Colonic mucosa (tissue), 4 donors: ENCODE measurements around the gene SIM1. TPM values are rescaled to one million over a fixed set of nuclear protein-coding genes. Genes with fewer than 3 reads are reported as not detected.

ENCODE experiments used
- DNase-seq: peaks from one replicate; pipeline ENCODE4 v3.0.0-alpha.2; 2020
- H3K27ac ChIP-seq: fragments of 200-600 bp; one replicate; pipeline ENCODE4 v1.8.0; 2021
- H3K27me3 ChIP-seq: fragments of 200-600 bp; one replicate; pipeline ENCODE4 v1.8.0; 2021
- H3K36me3 ChIP-seq: fragments of 200-600 bp; one replicate; pipeline ENCODE4 v1.8.0; 2021
- H3K4me1 ChIP-seq: fragments of 200-600 bp; one replicate; pipeline ENCODE4 v1.8.0; 2021; ENCODE audit warnings: mild to moderate bottlenecking
- H3K4me3 ChIP-seq: fragments of 200-600 bp; one replicate; pipeline ENCODE4 v1.8.0; 2021
- H3K9ac ChIP-seq, 2 donors: one replicate each; pipeline ENCODE4 v1.7.0; 2013; ENCODE audit warnings: control low read depth in 2 of 2, low read depth in 2 of 2, low read length in 2 of 2
- H3K9me3 ChIP-seq: fragments of 200-600 bp; one replicate; pipeline ENCODE4 v1.8.0; 2021
- intact Hi-C: fragments of 100-400 bp; cut with DNase I; formaldehyde crosslinking; loops from one replicate; pipeline ENCODE4 v1.14.1; 2022
- total RNA-seq, 2 donors: library from RNA; stranded (reverse); fragmentation: NEBNext Ultra II Directional in 1 of 2; extraction: Animal tissue kit (Norgen Biotek cat#: 25700) in 1 of 2; gene quantifications; one replicate each; pipeline ENCODE4 v1.2.1, GENCODE V29; 2021
- TF ChIP-seq, protein P1 (sequence below): fragments of 200-600 bp; IDR thresholded peaks from one replicate; pipeline ENCODE4 v1.8.0; 2022; ENCODE audit warnings: antibody characterized with exemption, mild to moderate bottlenecking
- donor health status: healthy.
- donor health status: DM: no; HTN: no; CAD: no.
- donor health status: DM: no; HTN: no; CAD: no.

The SIM1 gene
- total RNA-seq, 2 donors from 2014 or later, result 0.16 TPM; not detected in 1

DNA sequence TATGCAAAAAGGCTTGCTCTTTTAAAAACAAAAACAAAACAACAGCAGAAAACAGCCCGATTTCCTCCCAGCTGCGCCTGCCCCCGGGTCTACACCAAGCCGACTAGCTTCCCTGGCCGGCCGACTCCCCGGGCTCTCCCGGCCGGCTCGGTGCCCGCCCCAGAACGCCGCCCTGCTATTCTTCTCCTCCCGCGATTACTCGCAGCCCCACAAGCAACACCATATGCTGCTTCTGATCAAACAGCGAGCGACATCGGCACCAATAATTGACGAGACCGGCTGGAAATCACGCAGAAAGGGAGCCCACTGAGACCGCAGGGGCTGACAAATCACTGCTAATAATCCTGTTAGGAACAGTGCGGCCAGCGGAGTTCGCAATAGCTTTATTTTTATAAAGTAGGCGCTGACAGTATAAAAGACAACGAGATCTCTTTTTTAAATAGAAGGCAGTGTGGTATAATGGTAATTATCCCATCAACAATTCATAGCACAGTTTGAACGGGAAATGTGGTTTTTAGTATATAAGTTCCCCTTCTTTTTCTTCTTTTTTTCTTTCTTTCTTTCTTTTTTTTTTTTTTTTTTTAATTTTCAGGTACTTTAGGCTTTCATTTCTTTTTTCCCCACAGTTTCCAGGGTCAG lies 3.3 kb downstream of the SIM1 start:
- H3K9me3 ChIP-seq, result no peaks in the 10 kb centered on the region
- TF ChIP-seq, protein P1, sequence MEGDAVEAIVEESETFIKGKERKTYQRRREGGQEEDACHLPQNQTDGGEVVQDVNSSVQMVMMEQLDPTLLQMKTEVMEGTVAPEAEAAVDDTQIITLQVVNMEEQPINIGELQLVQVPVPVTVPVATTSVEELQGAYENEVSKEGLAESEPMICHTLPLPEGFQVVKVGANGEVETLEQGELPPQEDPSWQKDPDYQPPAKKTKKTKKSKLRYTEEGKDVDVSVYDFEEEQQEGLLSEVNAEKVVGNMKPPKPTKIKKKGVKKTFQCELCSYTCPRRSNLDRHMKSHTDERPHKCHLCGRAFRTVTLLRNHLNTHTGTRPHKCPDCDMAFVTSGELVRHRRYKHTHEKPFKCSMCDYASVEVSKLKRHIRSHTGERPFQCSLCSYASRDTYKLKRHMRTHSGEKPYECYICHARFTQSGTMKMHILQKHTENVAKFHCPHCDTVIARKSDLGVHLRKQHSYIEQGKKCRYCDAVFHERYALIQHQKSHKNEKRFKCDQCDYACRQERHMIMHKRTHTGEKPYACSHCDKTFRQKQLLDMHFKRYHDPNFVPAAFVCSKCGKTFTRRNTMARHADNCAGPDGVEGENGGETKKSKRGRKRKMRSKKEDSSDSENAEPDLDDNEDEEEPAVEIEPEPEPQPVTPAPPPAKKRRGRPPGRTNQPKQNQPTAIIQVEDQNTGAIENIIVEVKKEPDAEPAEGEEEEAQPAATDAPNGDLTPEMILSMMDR, result no peak

DNA sequence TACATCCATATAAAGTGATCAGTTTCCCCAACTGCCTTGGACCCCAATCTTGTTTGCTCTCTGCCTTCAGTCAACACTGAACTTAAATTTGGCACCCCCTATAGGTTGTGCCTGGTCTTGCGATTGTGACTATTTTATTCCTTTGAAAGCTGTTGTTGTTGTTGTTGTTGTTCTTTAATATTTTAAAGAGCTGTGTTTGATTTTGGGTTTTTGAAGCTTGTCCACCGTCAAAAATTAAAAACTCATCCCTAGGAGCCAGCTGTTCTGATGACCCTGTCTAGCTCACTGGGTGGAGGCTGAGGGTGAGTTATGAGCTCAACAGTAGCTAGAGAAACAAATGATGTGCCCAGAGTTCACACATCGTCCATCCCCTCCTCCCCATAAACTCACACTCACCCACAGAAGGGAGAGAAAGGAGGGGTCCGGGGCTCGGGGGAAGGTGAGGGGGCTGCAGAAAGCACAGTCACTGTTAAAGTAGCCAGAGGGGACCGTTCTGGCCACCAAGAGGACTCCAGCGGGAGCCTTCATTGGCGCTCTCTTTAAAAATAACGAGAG lies 4.0 kb downstream of the SIM1 start:
- no peak for DNase-seq
- TF ChIP-seq, protein P1, result no peak

More for the DNA sequence above, 3.3 kb downstream of the SIM1 start:
- DNase-seq, result no peak
- Histone ChIP-seq H3K27ac (no peak overlapping the region), H3K9ac (no peak overlapping the region), H3K4me1 (peaks cover 4% of the 10 kb centered on the region), H3K4me3 (no peak overlapping the region), H3K27me3 (peaks cover 98% of the 10 kb centered on the region), H3K36me3 (no peaks in the 10 kb centered on the region)
- intact Hi-C loops, result no loop called here

DNA sequence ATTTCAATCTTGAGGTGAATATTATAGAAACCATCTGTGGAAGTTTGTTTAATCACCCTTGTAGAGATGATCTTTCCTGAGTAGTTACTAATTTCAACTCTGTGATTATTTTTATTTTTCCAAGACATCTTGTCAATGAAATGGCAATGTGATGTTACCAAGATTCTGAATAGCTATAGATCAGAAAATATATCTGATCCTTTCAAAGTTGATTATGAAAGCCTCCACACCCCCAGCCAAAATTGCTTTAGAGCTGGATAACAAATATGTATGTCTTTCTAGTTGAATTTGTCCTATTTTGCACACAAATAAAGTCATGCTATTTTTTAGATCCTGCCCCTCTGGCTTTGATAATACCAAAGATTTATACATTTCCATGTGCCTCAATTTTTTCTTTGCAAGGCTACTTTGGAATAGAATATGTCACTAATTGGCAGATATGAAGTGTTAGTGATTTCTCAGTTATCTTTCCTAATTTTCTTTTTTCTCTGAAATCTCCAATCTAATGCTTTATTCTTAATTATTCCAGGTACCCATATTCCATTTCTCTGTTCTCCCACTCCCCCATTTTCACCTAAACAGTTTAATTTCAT lies 5.0 kb downstream of the SIM1 start:
- Histone ChIP-seq H3K4me3 (no peak overlapping the region), H3K9me3 (no peaks in the 10 kb centered on the region), H3K9ac (no peak overlapping the region), H3K27ac (no peak overlapping the region), H3K4me1 (peaks cover 1% of the 10 kb centered on the region), H3K27me3 (peaks cover 97% of the 10 kb centered on the region), H3K36me3 (no peaks in the 10 kb centered on the region)
- intact Hi-C loops, result no loop called here
- TF ChIP-seq, protein P1, result no peak
- no peak for DNase-seq

More for the DNA sequence above, 4.0 kb downstream of the SIM1 start:
- Histone ChIP-seq H3K4me1 (peaks cover 4% of the 10 kb centered on the region), H3K27ac (no peak overlapping the region), H3K9me3 (no peaks in the 10 kb centered on the region), H3K36me3 (no peaks in the 10 kb centered on the region), H3K27me3 (peaks cover 97% of the 10 kb centered on the region), H3K4me3 (no peak overlapping the region), H3K9ac (no peak overlapping the region)
- intact Hi-C loops, result no loop called here

DNA sequence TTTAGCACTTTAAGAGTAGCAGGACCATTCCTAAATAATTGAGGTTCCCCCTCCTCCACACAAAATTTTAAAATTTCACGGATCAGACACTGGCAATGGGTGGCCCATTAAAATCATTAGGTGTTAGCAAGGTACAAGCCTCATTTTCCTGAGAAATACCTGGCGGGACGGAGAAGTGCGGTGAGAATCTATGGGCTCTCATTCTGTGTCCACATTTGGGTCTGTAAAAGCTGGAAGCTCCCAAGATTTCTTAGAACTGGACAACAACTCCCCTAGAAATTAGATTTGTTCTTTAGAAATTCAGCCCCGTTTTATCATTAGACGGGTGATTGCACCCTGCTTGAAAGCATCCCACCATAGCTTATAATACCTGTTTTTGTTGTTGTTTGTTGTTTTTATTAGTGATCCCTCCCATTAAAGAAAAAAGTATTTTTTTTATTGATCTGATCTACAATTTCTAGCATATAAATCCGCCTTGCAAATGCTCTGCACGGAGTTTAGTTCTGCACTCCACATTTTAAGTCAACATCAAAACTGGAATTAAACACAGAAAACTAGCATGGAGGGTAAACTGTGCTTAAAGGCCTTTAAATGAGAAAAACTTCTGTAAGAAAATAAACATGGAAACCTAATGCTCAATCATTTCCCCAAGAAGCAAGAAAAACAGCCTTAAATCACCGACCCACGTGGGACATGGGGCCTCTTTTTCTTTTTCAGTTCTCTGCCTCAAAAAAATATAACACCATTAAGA lies 5.7 kb downstream of the SIM1 start:
- H3K9me3 ChIP-seq, result no peaks in the 10 kb centered on the region
- no peak overlapping the region for H3K9ac ChIP-seq
- no peak overlapping the region for H3K27ac ChIP-seq
- intact Hi-C loops, result no loop called here
- no peaks in the 10 kb centered on the region for H3K4me1 ChIP-seq
- H3K36me3 ChIP-seq, result no peaks in the 10 kb centered on the region
- no peak overlapping the region for H3K4me3 ChIP-seq
- DNase-seq, result no peak
- TF ChIP-seq, protein P1, result no peak
- H3K27me3 ChIP-seq, result peaks cover 96% of the 10 kb centered on the region

DNA sequence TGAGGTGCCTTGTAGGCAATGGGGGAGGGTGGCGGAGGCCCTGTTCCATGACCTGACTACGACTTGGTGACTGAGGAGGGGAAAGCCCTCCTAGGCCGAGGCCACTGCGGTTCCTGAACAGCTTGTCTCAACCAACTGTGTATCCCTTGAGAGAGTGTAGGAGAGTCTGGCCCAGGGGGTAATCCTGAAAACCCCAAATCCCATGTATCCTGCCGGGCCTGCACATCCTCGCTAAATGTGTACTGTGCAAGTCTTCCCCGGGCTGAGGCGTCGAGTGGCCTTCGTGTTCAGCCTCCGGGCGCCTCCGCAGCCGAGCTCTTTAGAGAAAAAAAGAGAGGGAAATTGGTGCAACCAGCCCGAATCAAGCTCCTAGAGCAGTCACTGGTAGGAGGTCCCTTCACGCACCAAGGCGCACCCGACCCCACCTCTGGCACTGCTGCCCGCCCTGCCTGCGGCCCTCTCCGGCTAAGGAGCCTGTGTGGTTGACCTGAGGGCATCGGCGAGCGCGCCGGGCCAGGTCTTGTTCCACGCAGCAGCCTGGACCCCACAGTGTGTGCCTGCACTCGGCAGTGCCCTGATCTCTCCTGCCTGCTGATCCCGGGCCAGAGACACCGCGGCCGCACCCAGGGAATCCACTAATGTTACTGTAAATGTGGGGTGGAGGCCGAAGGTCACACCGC lies 7.3 kb downstream of the SIM1 start:
- no peak for DNase-seq
- H3K9me3 ChIP-seq, result no peaks in the 10 kb centered on the region
- intact Hi-C loops, result no loop called here
- H3K4me1 ChIP-seq, result no peaks in the 10 kb centered on the region
- H3K4me3 ChIP-seq, result no peak overlapping the region
- peaks cover 96% of the 10 kb centered on the region for H3K27me3 ChIP-seq
- TF ChIP-seq, protein P1, result no peak
- no peaks in the 10 kb centered on the region for H3K36me3 ChIP-seq
- no peak overlapping the region for H3K27ac ChIP-seq
- no peak overlapping the region for H3K9ac ChIP-seq
